Suppressor macrophage treated with lipopolysaccharide for 4 hours (primary cell): Measurements from ENCODE around the gene ADH4.

Experiments
- DNase-seq: peaks from one replicate; pipeline ENCODE4 v3.0.0-alpha.2; 2020

Gene ADH4

DNA sequence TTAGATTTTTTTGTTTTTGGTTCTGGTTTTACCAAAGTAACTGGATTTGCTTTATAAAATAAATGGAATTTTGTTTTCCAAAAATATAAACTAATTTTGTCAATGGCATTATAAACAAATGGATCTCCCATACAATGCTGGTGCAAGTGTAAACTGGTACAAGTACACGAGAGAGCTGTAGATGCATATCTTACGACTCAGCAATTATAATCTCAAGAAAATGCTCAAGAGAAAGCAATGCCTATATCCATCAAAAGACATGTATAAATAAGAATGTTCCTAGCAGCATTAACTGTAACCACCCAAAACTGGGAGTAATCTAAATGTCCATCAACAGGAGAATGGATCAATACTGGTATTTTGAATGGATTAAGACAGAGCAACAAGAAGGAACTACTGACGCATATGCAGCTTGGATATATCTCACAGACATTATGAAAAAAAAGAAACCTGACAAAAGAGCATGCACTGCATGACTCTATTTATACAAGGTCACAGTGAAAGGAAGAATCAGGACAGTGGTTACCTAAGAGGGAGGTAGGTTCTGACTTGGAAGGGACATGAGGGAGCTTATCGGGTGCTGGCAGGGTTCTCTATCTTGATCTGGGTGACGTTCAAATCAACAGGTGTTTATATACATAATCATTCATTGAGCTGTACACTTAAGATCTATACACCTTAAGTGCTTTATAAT lies 65.0 kb downstream of the ADH4 start:
- DNase-seq = no peak

- DNase-seq = no peak
Measured at GRCh38 chr4:99078336-99078735, 65.8 kb downstream of the ADH4 start.

DNA sequence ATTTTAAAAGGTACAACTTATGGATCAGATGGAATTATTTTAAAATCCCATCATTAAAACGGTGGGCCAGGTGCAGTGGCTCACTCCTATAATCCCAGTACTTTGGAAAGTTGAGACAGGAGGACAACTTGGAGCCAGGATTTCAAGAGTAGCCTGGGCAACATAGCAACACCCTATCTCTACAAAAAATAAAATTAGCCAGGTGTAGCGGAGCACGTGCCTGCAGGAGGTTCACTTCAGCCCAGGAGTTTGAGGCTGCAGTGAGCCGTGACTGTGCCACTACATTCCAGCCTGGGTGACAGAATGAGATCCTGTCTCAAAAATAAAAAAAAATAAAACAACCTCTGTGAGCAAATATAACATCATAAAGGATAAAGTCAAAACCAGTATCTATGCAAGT lies 66.9 kb downstream of the ADH4 start:
- no peak for DNase-seq

GRCh38 chr4:99076292-99076976 lies 67.7 kb downstream of the ADH4 start:
- DNase-seq = no peak

DNA sequence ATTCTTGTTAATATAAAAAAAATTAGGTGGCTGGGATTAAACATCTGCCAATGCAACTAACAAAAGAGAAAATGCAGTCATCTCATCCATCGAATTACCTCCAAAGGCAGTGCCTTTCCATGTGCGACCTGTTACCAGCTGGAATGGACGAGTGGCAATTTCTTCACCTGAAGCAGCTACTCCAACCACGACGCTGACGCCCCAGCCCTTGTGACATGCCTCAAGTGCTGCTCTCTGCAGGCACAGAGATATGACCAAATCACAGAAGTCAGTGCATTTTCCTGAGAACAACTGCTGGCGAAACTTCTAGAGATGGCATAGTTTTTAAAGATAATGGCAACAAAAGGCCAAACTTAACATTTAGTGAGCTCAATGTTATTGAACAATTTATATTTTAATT lies 69.3 kb downstream of the ADH4 start:
- no peak for DNase-seq
